ENCODE results near the gene DERL3. TPM values are rescaled to one million over a fixed set of nuclear protein-coding genes. Genes with fewer than 3 reads are reported as not detected.

The DERL3 gene
- total RNA-seq, 1 experiment from 2014 or later, result 12.5 TPM

DNA sequence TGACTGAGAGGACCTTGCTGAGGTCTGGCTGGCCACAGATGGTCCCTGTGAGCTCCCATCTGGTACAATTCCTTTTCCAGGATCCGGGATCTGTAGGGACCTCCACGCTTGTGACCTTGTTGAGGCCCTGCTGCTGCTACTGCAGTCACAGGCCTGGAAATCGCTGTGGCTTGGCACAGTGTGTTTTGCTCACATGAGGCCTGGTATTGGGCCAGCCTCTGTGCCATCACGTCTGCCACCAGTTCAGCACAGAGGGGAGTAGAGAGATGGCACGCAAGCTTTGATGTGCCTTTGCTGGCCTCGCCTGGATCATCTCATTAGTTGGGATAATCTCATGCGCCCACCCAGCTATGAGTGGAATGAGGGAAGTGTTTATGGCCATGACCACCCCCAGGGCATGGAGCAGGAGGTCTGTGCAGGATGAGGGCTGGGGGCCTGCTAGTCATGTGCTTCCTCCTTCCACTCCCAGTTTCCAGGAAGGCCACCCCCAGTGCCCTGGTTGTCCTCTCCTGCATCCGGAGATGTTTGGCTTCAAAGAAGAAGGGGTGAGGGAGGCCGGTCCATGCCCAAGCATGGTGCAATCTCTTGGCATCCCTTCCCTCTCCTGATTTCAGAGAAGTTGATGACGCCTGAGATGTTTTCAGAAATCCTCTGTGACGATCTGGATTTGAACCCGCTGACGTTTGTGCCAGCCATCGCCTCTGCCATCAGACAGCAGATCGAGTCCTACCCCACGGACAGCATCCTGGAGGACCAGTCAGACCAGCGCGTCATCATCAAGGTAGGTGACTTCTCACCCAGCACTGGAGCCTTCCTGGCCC lies 22.4 kb downstream of the DERL3 start:
- no peaks in the 10 kb centered on the region for H3K9me3 Mint-ChIP-seq
- no peak for TF ChIP-seq RELA (CRISPR knock-in tag; IDR thresholded peaks at IDR 0.05; ENCODE audit: borderline replicate concordance)
- TF ChIP-seq FOXK1 (CRISPR knock-in tag; IDR thresholded peaks at IDR 0.05), result no peak
- no peak for TF ChIP-seq ZNF121 (CRISPR knock-in tag; IDR thresholded peaks at IDR 0.05)
- DNase-seq (ENCODE audit: low spot score), result no peak
- no peak overlapping the region for H3K4me3 Mint-ChIP-seq
- H3K27me3 Mint-ChIP-seq (ENCODE audit: low read depth), result no peaks in the 10 kb centered on the region
- peaks cover 77% of the 10 kb centered on the region for H3K36me3 Mint-ChIP-seq
- no peak for ATAC-seq
- H3K4me1 Mint-ChIP-seq, result 0 out of 2 replicates have a peak, but pooled peaks cover 4% of the 10 kb centered on the region
- ChIA-PET POLR2A (no interaction called here), CTCF (interaction anchor here (0.9 kb wide), 1 partner anchor 33 kb away, joined by 3 read pairs; no protein-coding TSS in a partner anchor)
- no peak overlapping the region; the same call in 1 of the 2 replicates for H3K27ac Mint-ChIP-seq

DNA sequence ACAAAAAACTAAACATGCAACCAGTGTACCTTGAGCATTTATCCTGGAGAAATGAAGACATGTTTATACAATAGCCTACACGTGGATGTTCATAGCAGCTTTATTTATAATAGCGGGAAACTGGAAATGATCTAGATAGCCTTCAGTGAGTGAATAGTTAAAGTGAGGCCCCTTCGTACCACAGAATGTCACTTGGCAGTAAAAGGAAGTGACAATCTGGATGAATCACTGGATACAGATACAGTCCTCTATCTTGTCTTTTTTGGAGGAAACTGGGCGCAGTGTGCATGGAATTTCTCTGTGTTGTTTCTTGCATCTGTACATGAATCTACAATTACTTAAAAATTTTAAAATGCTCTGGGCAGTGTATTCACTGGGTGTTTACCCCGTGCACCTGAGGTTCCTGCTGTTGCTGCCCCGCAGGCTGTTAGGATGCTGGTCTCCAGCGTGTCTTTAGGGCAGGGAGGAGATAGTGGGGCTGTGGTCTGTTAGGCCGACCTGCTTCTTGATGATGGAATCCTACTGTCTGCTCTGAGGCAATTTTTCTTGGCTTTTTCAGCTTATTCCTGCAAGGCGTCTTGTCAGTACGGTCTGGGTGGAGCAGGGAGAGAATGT lies 23.2 kb downstream of the DERL3 start:
- Mint-ChIP-seq H3K4me3 (no peak overlapping the region), H3K9me3 (no peaks in the 10 kb centered on the region), H3K36me3 (peaks cover 77% of the 10 kb centered on the region), H3K27ac (no peak overlapping the region; the same call in 1 of the 2 replicates), H3K27me3 (ENCODE audit: low read depth) (no peaks in the 10 kb centered on the region), H3K4me1 (0 out of 2 replicates have a peak, but pooled peaks cover 3% of the 10 kb centered on the region)
- ChIA-PET POLR2A (no interaction called here), CTCF (interaction anchor here (0.9 to 1.9 kb wide), 3 partner anchors 34 to 47 kb away, joined by 3 to 8 read pairs (median 3); no protein-coding TSS in a partner anchor)
- DNase-seq (ENCODE audit: low spot score) (no peak), ATAC-seq (no peak)
- TF ChIP-seq ZNF317 (CRISPR knock-in tag; IDR thresholded peaks at IDR 0.05; ENCODE audit: borderline replicate concordance, low read depth), result no peak
- TF ChIP-seq, protein P1, sequence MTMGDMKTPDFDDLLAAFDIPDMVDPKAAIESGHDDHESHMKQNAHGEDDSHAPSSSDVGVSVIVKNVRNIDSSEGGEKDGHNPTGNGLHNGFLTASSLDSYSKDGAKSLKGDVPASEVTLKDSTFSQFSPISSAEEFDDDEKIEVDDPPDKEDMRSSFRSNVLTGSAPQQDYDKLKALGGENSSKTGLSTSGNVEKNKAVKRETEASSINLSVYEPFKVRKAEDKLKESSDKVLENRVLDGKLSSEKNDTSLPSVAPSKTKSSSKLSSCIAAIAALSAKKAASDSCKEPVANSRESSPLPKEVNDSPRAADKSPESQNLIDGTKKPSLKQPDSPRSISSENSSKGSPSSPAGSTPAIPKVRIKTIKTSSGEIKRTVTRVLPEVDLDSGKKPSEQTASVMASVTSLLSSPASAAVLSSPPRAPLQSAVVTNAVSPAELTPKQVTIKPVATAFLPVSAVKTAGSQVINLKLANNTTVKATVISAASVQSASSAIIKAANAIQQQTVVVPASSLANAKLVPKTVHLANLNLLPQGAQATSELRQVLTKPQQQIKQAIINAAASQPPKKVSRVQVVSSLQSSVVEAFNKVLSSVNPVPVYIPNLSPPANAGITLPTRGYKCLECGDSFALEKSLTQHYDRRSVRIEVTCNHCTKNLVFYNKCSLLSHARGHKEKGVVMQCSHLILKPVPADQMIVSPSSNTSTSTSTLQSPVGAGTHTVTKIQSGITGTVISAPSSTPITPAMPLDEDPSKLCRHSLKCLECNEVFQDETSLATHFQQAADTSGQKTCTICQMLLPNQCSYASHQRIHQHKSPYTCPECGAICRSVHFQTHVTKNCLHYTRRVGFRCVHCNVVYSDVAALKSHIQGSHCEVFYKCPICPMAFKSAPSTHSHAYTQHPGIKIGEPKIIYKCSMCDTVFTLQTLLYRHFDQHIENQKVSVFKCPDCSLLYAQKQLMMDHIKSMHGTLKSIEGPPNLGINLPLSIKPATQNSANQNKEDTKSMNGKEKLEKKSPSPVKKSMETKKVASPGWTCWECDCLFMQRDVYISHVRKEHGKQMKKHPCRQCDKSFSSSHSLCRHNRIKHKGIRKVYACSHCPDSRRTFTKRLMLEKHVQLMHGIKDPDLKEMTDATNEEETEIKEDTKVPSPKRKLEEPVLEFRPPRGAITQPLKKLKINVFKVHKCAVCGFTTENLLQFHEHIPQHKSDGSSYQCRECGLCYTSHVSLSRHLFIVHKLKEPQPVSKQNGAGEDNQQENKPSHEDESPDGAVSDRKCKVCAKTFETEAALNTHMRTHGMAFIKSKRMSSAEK (CRISPR knock-in tag; IDR thresholded peaks at IDR 0.05; ENCODE audit: borderline replicate concordance), result no peak
- no peak for TF ChIP-seq EMX1 (CRISPR knock-in tag; IDR thresholded peaks at IDR 0.05)
- no peak for TF ChIP-seq RELA (CRISPR knock-in tag; IDR thresholded peaks at IDR 0.05; ENCODE audit: borderline replicate concordance)
- TF ChIP-seq, protein P2, sequence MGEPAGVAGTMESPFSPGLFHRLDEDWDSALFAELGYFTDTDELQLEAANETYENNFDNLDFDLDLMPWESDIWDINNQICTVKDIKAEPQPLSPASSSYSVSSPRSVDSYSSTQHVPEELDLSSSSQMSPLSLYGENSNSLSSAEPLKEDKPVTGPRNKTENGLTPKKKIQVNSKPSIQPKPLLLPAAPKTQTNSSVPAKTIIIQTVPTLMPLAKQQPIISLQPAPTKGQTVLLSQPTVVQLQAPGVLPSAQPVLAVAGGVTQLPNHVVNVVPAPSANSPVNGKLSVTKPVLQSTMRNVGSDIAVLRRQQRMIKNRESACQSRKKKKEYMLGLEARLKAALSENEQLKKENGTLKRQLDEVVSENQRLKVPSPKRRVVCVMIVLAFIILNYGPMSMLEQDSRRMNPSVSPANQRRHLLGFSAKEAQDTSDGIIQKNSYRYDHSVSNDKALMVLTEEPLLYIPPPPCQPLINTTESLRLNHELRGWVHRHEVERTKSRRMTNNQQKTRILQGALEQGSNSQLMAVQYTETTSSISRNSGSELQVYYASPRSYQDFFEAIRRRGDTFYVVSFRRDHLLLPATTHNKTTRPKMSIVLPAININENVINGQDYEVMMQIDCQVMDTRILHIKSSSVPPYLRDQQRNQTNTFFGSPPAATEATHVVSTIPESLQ (CRISPR knock-in tag; IDR thresholded peaks at IDR 0.05), result no peak
- TF ChIP-seq NFE2L1 (CRISPR knock-in tag; IDR thresholded peaks at IDR 0.05), result no peak
- no peak for TF ChIP-seq SOX15 (CRISPR knock-in tag; IDR thresholded peaks at IDR 0.05)
- no peak for TF ChIP-seq IRF2 (CRISPR knock-in tag; IDR thresholded peaks at IDR 0.05; ENCODE audit: borderline replicate concordance, low read depth)

DNA sequence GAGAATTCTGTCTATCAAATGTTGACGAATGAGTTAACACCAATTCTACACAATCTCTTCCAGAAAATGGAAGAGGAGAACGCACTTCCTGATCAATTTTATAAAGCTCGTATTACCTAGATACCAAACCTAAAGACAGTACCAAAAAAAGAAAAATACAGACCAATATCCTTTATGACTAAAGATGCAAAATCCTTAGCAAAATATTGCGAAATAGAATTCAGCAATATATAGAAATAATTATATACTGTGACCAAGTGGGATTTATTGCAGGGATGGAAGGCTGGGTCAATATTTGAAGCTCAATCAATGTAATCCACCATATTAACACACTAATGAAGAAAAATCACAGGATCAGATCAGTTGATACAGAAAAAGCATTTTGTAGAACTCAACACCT lies 26.4 kb downstream of the DERL3 start:
- Mint-ChIP-seq H3K36me3 (peaks cover 56% of the 10 kb centered on the region), H3K4me1 (no peaks in the 10 kb centered on the region), H3K9me3 (no peaks in the 10 kb centered on the region), H3K27ac (no peak overlapping the region), H3K4me3 (no peak overlapping the region), H3K27me3 (ENCODE audit: low read depth) (no peaks in the 10 kb centered on the region)
- ChIA-PET CTCF (interaction anchor here (0.6 to 2.3 kb wide), 4 partner anchors 13 to 81 kb away, joined by 3 to 9 read pairs (median 4); no protein-coding TSS in a partner anchor), POLR2A (interaction anchor here (1.1 kb wide), 1 partner anchor 13 kb away, joined by 3 read pairs; no protein-coding TSS in a partner anchor)
- no peak for ATAC-seq
- DNase-seq (ENCODE audit: low spot score), result no peak
- TF ChIP-seq, protein P3, sequence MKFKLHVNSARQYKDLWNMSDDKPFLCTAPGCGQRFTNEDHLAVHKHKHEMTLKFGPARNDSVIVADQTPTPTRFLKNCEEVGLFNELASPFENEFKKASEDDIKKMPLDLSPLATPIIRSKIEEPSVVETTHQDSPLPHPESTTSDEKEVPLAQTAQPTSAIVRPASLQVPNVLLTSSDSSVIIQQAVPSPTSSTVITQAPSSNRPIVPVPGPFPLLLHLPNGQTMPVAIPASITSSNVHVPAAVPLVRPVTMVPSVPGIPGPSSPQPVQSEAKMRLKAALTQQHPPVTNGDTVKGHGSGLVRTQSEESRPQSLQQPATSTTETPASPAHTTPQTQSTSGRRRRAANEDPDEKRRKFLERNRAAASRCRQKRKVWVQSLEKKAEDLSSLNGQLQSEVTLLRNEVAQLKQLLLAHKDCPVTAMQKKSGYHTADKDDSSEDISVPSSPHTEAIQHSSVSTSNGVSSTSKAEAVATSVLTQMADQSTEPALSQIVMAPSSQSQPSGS (CRISPR knock-in tag; IDR thresholded peaks at IDR 0.05; ENCODE audit: borderline replicate concordance, low read depth), result no peak
- TF ChIP-seq MXD4 (CRISPR knock-in tag; IDR thresholded peaks at IDR 0.05; ENCODE audit: borderline replicate concordance), result no peak
- TF ChIP-seq, protein P4, sequence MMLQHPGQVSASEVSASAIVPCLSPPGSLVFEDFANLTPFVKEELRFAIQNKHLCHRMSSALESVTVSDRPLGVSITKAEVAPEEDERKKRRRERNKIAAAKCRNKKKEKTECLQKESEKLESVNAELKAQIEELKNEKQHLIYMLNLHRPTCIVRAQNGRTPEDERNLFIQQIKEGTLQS (CRISPR knock-in tag; conservative IDR thresholded peaks at IDR 0.05), result no peak
- no peak for TF ChIP-seq NFE2L1 (CRISPR knock-in tag; IDR thresholded peaks at IDR 0.05)
- no peak for TF ChIP-seq CREB1 (CRISPR knock-in tag; IDR thresholded peaks at IDR 0.05)
- TF ChIP-seq, protein P5, sequence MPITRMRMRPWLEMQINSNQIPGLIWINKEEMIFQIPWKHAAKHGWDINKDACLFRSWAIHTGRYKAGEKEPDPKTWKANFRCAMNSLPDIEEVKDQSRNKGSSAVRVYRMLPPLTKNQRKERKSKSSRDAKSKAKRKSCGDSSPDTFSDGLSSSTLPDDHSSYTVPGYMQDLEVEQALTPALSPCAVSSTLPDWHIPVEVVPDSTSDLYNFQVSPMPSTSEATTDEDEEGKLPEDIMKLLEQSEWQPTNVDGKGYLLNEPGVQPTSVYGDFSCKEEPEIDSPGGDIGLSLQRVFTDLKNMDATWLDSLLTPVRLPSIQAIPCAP (CRISPR knock-in tag; IDR thresholded peaks at IDR 0.05), result no peak
- no peak for TF ChIP-seq FOXJ3 (CRISPR knock-in tag; IDR thresholded peaks at IDR 0.05; ENCODE audit: borderline replicate concordance)
- no peak for TF ChIP-seq ZBTB21 (CRISPR knock-in tag; IDR thresholded peaks at IDR 0.05; ENCODE audit: borderline replicate concordance)
- no peak for TF ChIP-seq GRHL2 (CRISPR knock-in tag; IDR thresholded peaks at IDR 0.05; ENCODE audit: insufficient replicate concordance, severe bottlenecking)

All from WTC11 (cell line).